ENCODE data around the gene HDAC1. TPM values are rescaled to one million over a fixed set of nuclear protein-coding genes. Genes with fewer than 3 reads are reported as not detected.

HDAC1 gene
- total RNA-seq, 6 experiments from 2014 or later: 78.5 to 94.9 (median 92.2) TPM

- H3K27ac Mint-ChIP-seq: no peak overlapping the region; the same call in 1 of the 2 replicates
- peaks cover 17% of the 10 kb centered on the region; the same call in 1 of the 2 replicates for H3K36me3 Mint-ChIP-seq (ENCODE audit: low read depth)
- no peak for TF ChIP-seq CTCF (IDR thresholded peaks at IDR 0.05)
- H3K27me3 Mint-ChIP-seq (ENCODE audit: insufficient read depth): peaks cover 3% of the 10 kb centered on the region
- H3K4me1 Mint-ChIP-seq (ENCODE audit: low read depth): peaks cover 25% of the 10 kb centered on the region
- H3K4me3 Mint-ChIP-seq: peak overlapping the region; percentile 39; the same call in 1 of the 2 replicates
- H3K9me3 Mint-ChIP-seq: no peaks in the 10 kb centered on the region
- no peak for DNase-seq
Observed at GRCh38 chr1:32334274-32334861, 42.5 kb downstream of the HDAC1 start.

GRCh38 chr1:32334864-32335534 is 43.1 kb downstream of the HDAC1 start:
- peaks cover 11% of the 10 kb centered on the region; the same call in 1 of the 2 replicates for H3K36me3 Mint-ChIP-seq (ENCODE audit: low read depth)
- H3K27ac Mint-ChIP-seq: no peak overlapping the region
- DNase-seq: no peak
- H3K9me3 Mint-ChIP-seq: no peaks in the 10 kb centered on the region
- H3K4me3 Mint-ChIP-seq: peak overlapping the region; percentile 83
- TF ChIP-seq CTCF (IDR thresholded peaks at IDR 0.05): peak; percentile 80
- peaks cover 31% of the 10 kb centered on the region for H3K4me1 Mint-ChIP-seq (ENCODE audit: low read depth)
- H3K27me3 Mint-ChIP-seq (ENCODE audit: insufficient read depth): peaks cover 4% of the 10 kb centered on the region

- no peak for TF ChIP-seq CTCF (IDR thresholded peaks at IDR 0.05)
- Mint-ChIP-seq H3K4me1 (ENCODE audit: low read depth) (peaks cover 32% of the 10 kb centered on the region), H3K36me3 (ENCODE audit: low read depth) (peaks cover 9% of the 10 kb centered on the region; the same call in 1 of the 2 replicates), H3K27me3 (ENCODE audit: insufficient read depth) (peaks cover 4% of the 10 kb centered on the region), H3K9me3 (no peaks in the 10 kb centered on the region), H3K4me3 (no peak overlapping the region), H3K27ac (no peak overlapping the region)
- DNase-seq: no peak
Observed at GRCh38 chr1:32335535-32335789, 43.6 kb downstream of the HDAC1 start.

- H3K4me3 Mint-ChIP-seq: peak within 1 kb of the TSS; percentile 83
- no peak for DNase-seq
- H3K27me3 Mint-ChIP-seq (ENCODE audit: insufficient read depth): peaks cover 4% of the 10 kb centered on the region
- H3K36me3 Mint-ChIP-seq (ENCODE audit: low read depth): peaks cover 9% of the 10 kb centered on the region; the same call in 1 of the 2 replicates
- H3K9me3 Mint-ChIP-seq: no peaks in the 10 kb centered on the region
- H3K27ac Mint-ChIP-seq: no peak within 1 kb of the TSS
- TF ChIP-seq CTCF (IDR thresholded peaks at IDR 0.05): no peak
- H3K4me1 Mint-ChIP-seq (ENCODE audit: low read depth): peaks cover 32% of the 10 kb centered on the region
Observed at GRCh38 chr1:32335790-32336590, 44.1 kb downstream of the HDAC1 start, which contains the start of gene MARCKSL1. MARCKSL1 (minus strand) TSS chr1:32336233; CDS start chr1:32336033, 200 bp downstream.

- H3K36me3 Mint-ChIP-seq (ENCODE audit: low read depth): peaks cover 9% of the 10 kb centered on the region; the same call in 1 of the 2 replicates
- peaks cover 4% of the 10 kb centered on the region for H3K27me3 Mint-ChIP-seq (ENCODE audit: insufficient read depth)
- H3K27ac Mint-ChIP-seq: no peak overlapping the region
- no peak for DNase-seq
- H3K4me1 Mint-ChIP-seq (ENCODE audit: low read depth): peaks cover 32% of the 10 kb centered on the region
- no peaks in the 10 kb centered on the region for H3K9me3 Mint-ChIP-seq
- no peak for TF ChIP-seq CTCF (IDR thresholded peaks at IDR 0.05)
- H3K4me3 Mint-ChIP-seq: peak overlapping the region; percentile 56
Observed at GRCh38 chr1:32336591-32336932, 44.7 kb downstream of the HDAC1 start.

Measured in HFFc6 (cell line).